Spleen (tissue), 11 donors: Measurements from ENCODE around the gene LTB4R2. TPM values are rescaled to one million over a fixed set of nuclear protein-coding genes. Genes with fewer than 3 reads are reported as not detected.

ENCODE experiments used
- DNase-seq: peaks from one replicate; pipeline ENCODE4 v3.0.0-alpha.2; 2020
- H3K27ac ChIP-seq, 8 donors: fragments of 200-600 bp; sonication (generic) in 7 of 8; 1 replicate in 4 of 8; 2 replicates in 4 of 8; pipeline versions ENCODE4 v1.5.0 to v1.8.0; 2016 to 2021; ENCODE audit warnings: inconsistent platforms in 4 of 8, mild to moderate bottlenecking in 4 of 8, moderate library complexity in 1 of 8
- H3K27me3 ChIP-seq, 7 donors: fragments of 200-600 bp; sonication (generic) in 6 of 7; replicated peaks in 1 of 7; 1 replicate in 4 of 7; 2 replicates in 3 of 7; pipeline versions ENCODE4 v1.5.0 to v1.8.0; 2016 to 2021; ENCODE audit warnings: inconsistent platforms in 3 of 7, mild to moderate bottlenecking in 1 of 7
- H3K36me3 ChIP-seq, 6 donors: fragments of 200-600 bp; sonication (generic) in 5 of 6; 1 replicate in 4 of 6; 2 replicates in 2 of 6; pipeline versions ENCODE4 v1.5.0 to v1.8.0; 2016 to 2021; ENCODE audit warnings: inconsistent platforms in 2 of 6
- H3K4me1 ChIP-seq, 6 donors: fragments of 200-600 bp; sonication (generic) in 5 of 6; 1 replicate in 3 of 6; 2 replicates in 3 of 6; pipeline versions ENCODE4 v1.5.0 to v1.8.0; 2016 to 2021; ENCODE audit warnings: inconsistent platforms in 3 of 6
- H3K4me3 ChIP-seq, 8 donors: fragments of 200-600 bp; sonication (generic) in 7 of 8; 1 replicate in 4 of 8; 2 replicates in 4 of 8; pipeline versions ENCODE4 v1.5.0 to v1.8.0; 2016 to 2021; ENCODE audit warnings: inconsistent platforms in 4 of 8, mild to moderate bottlenecking in 4 of 8, moderate library complexity in 2 of 8
- H3K9me3 ChIP-seq, 8 donors: fragments of 200-600 bp; sonication (generic) in 7 of 8; 1 replicate in 4 of 8; 2 replicates in 4 of 8; pipeline versions ENCODE4 v1.5.0 to v1.8.0; 2016 to 2021; ENCODE audit warnings: inconsistent platforms in 4 of 8
- CTCF ChIP-seq, 11 experiments: fragments of 200-600 bp in 7 of 11; fragments of 450-650 bp in 4 of 11; sonication (generic) in 4 of 11; IDR thresholded peaks in 8 of 11; conservative IDR thresholded peaks in 3 of 11; 1 replicate in 7 of 11; 2 replicates in 4 of 11; pipeline versions ENCODE4 v1.4.0 to v1.8.0; 2016 to 2021; ENCODE audit warnings: antibody characterized with exemption in 11 of 11, inconsistent platforms in 4 of 11, mild to moderate bottlenecking in 1 of 11
- POLR2A ChIP-seq, 3 donors: fragments of 450-650 bp; IDR thresholded peaks; one replicate each; pipeline ENCODE4 v1.5.1; 2017; ENCODE audit warnings: antibody characterized with exemption in 3 of 3, mild to moderate bottlenecking in 1 of 3
- POLR2AphosphoS5 ChIP-seq, 3 donors: sonication (generic); formaldehyde crosslinking; IDR thresholded peaks; one replicate each; pipeline ENCODE4 v1.5.1; 2017; ENCODE audit warnings: antibody characterized with exemption in 3 of 3
- WGBS, 5 donors: extraction: QIAGEN DNeasy Blood & Tissue Kit in 3 of 5; methylation state at CpG; one replicate each; pipeline versions ENCODE4 v1.1.5 to v1.1.7; 2013 to 2018; 5-methylcytosine and 5-hydroxymethylcytosine counted together
- intact Hi-C: fragments of 100-400 bp; cut with DNase I; formaldehyde crosslinking; loops from one replicate; pipeline ENCODE4 v1.15.0; 2023; ENCODE audit warnings: low total_unique reads
- polyA plus RNA-seq, 3 donors: library from polyadenylated mRNA; stranded (reverse); fragments of 200-250 nt; gene quantifications; one replicate each; pipeline ENCODE4 v1.2.1, GENCODE V29; 2013
- total RNA-seq, 7 donors: library from RNA; depleted of rRNA in 3 of 7; stranded (reverse); fragments of >200 nt in 3 of 7; fragmentation: NEBNext Ultra II Directional in 4 of 7; extraction: Animal tissue kit (Norgen Biotek cat#: 25700) in 4 of 7; gene quantifications; one replicate each; pipeline versions ENCODE4 v1.1.0 to v1.2.1, GENCODE V29; 2016 to 2021
- donor health status: healthy with polysubstance abuse.
- donor health status: DM: no; HTN: no; CAD: no; lungs with moderate emphysema.
- donor health status: DM: no; HTN: no; CAD: no.
- donor health status: Bipolar disorder and iron deficiency.
- donor health status: healthy.
- donor health status: DM: no; HTN: no; CAD: no.
- donor health status: DM: yes; HTN: yes; CAD: no.

The LTB4R2 gene
- total and polyA plus RNA-seq, 10 donors, result 0.83 to 32.3 (median 13.9) TPM

GRCh38 chr14:24271834-24272263, 38.1 kb upstream of the LTB4R2 start:
- 12 to 24% (median 20%) methylated on average over 3 of the region's 3 CpGs for WGBS, 5 donors
- H3K27ac ChIP-seq, result peak overlapping the region; percentile 87 to 100 (median 99)
- intact Hi-C loops, result no loop called here

DNA sequence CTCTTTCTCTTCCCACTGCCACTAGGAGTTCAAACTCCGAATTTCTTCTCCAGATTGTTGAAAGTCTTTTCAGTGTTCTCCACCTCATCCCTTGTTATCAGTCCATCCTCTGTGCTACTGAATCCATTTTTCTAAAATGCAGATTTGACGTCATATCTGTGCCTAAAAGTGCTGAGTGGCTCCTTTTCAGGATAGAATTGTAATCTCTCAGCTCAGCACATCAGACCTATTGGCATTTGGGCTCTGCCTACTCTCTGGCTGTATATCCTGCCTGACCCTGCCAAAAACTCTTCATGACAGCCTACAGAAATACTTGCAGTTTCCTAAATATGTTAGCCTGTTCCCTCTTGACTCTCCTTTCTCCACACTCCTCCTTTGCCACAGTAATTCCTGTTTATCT, 37.5 kb upstream of the LTB4R2 start:
- WGBS, 5 donors, result 86 to 95% (median 91%) methylated on average over 2 of the region's 2 CpGs
- H3K36me3 ChIP-seq, result peaks cover 0 to 28% (median 20%) of the 10 kb centered on the region in 6 donors
- peaks cover 11 to 79% (median 61%) of the 10 kb centered on the region in 6 donors for H3K4me1 ChIP-seq
- intact Hi-C loops, result no loop called here
- H3K27me3 ChIP-seq, result no peaks in the 10 kb centered on the region
- no peak overlapping the region for H3K4me3 ChIP-seq
- no peak for DNase-seq
- TF ChIP-seq POLR2AphosphoS5 (IDR thresholded peaks at IDR 0.05), result no peak
- no peak for TF ChIP-seq POLR2A (IDR thresholded peaks at IDR 0.05)
- TF ChIP-seq CTCF (IDR thresholded peaks at IDR 0.05 in 8 of 11, conservative IDR thresholded peaks at IDR 0.05 in 3 of 11), result no peak
- H3K27ac ChIP-seq, result peak overlapping the region; percentile 87 to 100 (median 99)
- H3K9me3 ChIP-seq, result no peaks in the 10 kb centered on the region

More at GRCh38 chr14:24271834-24272263, 38.1 kb upstream of the LTB4R2 start:
- no peaks in the 10 kb centered on the region for H3K9me3 ChIP-seq
- TF ChIP-seq POLR2AphosphoS5 (IDR thresholded peaks at IDR 0.05) (no peak), CTCF (IDR thresholded peaks at IDR 0.05 in 8 of 11, conservative IDR thresholded peaks at IDR 0.05 in 3 of 11) (no peak), POLR2A (IDR thresholded peaks at IDR 0.05) (no peak)
- H3K27me3 ChIP-seq, result no peaks in the 10 kb centered on the region
- H3K4me1 ChIP-seq, result peaks cover 7 to 73% (median 55%) of the 10 kb centered on the region in 6 donors
- H3K4me3 ChIP-seq, result peak overlapping the region; percentile 46 to 82 (median 68)
- no peak for DNase-seq
- peaks cover 0 to 34% (median 26%) of the 10 kb centered on the region in 6 donors for H3K36me3 ChIP-seq

DNA sequence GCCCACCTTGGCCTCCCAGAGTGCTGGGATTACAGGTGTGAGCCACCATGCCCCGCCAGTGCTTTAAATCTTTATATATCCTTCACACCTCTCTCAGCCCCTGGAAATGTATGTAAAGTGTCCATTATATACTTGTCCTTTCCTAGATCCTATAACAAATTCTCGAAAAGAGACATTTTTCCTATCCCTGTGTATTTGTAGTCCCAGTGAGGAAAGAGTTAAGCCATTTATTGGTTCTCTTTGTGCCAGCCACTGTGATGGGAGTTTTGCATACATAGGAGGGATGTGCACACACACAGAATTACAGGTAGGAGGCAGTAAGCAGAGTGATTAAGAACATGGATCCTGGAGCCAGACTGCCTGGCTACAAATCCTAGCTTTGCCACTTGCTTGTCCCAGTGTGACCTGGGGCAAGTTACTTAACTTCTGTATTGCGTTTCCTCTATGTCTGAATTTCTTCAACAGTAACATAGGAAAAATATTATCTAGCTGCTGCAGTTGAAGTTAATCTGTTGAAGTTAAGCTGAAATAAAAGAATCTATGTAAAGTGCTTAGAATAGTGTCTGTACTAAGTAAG, 36.4 kb upstream of the LTB4R2 start:
- DNase-seq, result no peak
- Histone ChIP-seq H3K27me3 (no peaks in the 10 kb centered on the region), H3K27ac (peak overlapping the region in 7 of 8 donors; percentile 58 to 100 (median 95)), H3K36me3 (peaks cover 0 to 17% (median 10%) of the 10 kb centered on the region in 6 donors), H3K9me3 (no peaks in the 10 kb centered on the region), H3K4me1 (peaks cover 14 to 89% (median 71%) of the 10 kb centered on the region in 6 donors), H3K4me3 (no peak overlapping the region)
- TF ChIP-seq POLR2A (IDR thresholded peaks at IDR 0.05) (no peak), POLR2AphosphoS5 (IDR thresholded peaks at IDR 0.05) (no peak), CTCF (IDR thresholded peaks at IDR 0.05 in 8 of 11, conservative IDR thresholded peaks at IDR 0.05 in 3 of 11) (no peak)
- intact Hi-C loops, result no loop called here
- WGBS, 5 donors, result 52 to 85% (median 74%) methylated on average over 3 of the region's 3 CpGs

DNA sequence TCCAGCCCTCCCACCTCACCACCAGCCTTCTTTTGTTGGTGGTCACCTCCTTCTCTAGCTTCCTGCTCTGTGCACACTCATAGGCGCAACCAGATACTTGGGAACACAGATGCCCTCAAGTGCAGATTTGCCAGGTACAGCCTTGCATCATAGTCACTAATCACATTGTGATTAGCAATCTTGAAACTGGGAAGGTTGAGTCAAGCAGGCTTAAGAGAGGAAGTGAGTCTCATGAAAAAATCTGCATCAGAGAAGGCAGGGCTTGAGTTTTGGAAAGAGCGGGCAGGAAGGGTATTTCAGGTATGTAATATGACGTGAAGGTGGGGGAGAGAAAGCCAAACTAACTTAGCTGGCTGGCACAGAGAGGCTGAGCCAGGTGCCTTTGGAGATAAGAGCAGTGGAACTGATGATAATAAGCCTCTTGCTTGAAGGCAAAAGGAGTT, 35.8 kb upstream of the LTB4R2 start:
- 33 to 67% (median 39%) methylated on average over 3 of the region's 3 CpGs for WGBS, 5 donors
- peaks cover 16 to 95% (median 78%) of the 10 kb centered on the region in 6 donors for H3K4me1 ChIP-seq

More for the DNA sequence above, 35.8 kb upstream of the LTB4R2 start:
- intact Hi-C loops, result no loop called here
- Histone ChIP-seq H3K9me3 (no peaks in the 10 kb centered on the region), H3K4me3 (no peak overlapping the region), H3K27ac (peak overlapping the region in 7 of 8 donors; percentile 58 to 100 (median 95)), H3K27me3 (no peaks in the 10 kb centered on the region), H3K36me3 (peaks cover 0 to 11% (median 4%) of the 10 kb centered on the region in 6 donors)
- TF ChIP-seq CTCF (IDR thresholded peaks at IDR 0.05 in 8 of 11, conservative IDR thresholded peaks at IDR 0.05 in 3 of 11), result no peak
- peak in 1 of 3 donors; percentile 65 for TF ChIP-seq POLR2AphosphoS5 (IDR thresholded peaks at IDR 0.05)
- no peak for DNase-seq
